Transverse colon (tissue), 4 donors: Measurements from ENCODE around the gene BYSL.

Experiments used
- CTCF ChIP-seq, 5 experiments: fragments of 200-600 bp in 3 of 5; fragments of 450-650 bp in 2 of 5; sonication (generic) in 3 of 5; IDR thresholded peaks; 1 replicate in 2 of 5; 2 replicates in 3 of 5; pipeline ENCODE4 v1.5.1; 2016 to 2017; ENCODE audit warnings: antibody characterized with exemption in 5 of 5, inconsistent platforms in 3 of 5, mild to moderate bottlenecking in 2 of 5, moderate library complexity in 1 of 5
- EP300 ChIP-seq: sonication (generic); formaldehyde crosslinking; IDR thresholded peaks from one replicate; pipeline ENCODE4 v1.6.1; 2017; ENCODE audit warnings: antibody characterized with exemption, low read depth
- POLR2A ChIP-seq: fragments of 450-650 bp; IDR thresholded peaks from one replicate; pipeline ENCODE4 v1.6.1; 2016; ENCODE audit warnings: antibody characterized with exemption, mild to moderate bottlenecking, moderate library complexity
- POLR2AphosphoS5 ChIP-seq, 3 donors: sonication (generic); formaldehyde crosslinking; IDR thresholded peaks; one replicate each; pipeline ENCODE4 v1.6.1; 2016; ENCODE audit warnings: antibody characterized with exemption in 3 of 3

GRCh38 chr6:41892921-41893564 is 28.3 kb upstream of the BYSL start:
- TF ChIP-seq CTCF (IDR thresholded peaks at IDR 0.05) (no peak), EP300 (no peak), POLR2AphosphoS5 (IDR thresholded peaks at IDR 0.05) (no peak), POLR2A (no peak)
